Activated T-helper 1 cell treated with anti-CD3 and anti-CD28 coated beads, Interleukin-12 subunit alpha, Interleukin-12 subunit beta, Interleukin-2, Interleukin-4 antibody, amounts not matched to agents 30 ng/mL and 10 ng/mL and 1 ng/mL, durations not matched to agents 14 hours and 24 hours and 36 hours (primary cell): ENCODE measurements around the gene SLC10A3. TPM values are rescaled to one million over a fixed set of nuclear protein-coding genes. Genes with fewer than 3 reads are reported as not detected.

Experiments
- total RNA-seq: library from RNA; stranded (reverse); gene quantifications from 2 replicates; pipeline ENCODE4 v1.2.3, GENCODE V29; 2022

Gene SLC10A3
- total RNA-seq, 1 donor from 2014 or later, result 19.9 TPM

Other genes starting within 250 kb of the SLC10A3 start
- gene OPN1MW3, start 233.0 kb downstream of the SLC10A3 start, total RNA-seq, result not detected in 2 replicates
- not detected in 2 replicates for gene TEX28, start 195.5 kb downstream of the SLC10A3 start, total RNA-seq
- 0.12 and 0.34 TPM in 2 replicates for gene TKTL1, start 194.8 kb downstream of the SLC10A3 start, total RNA-seq
- gene FLNA, start 116.0 kb downstream of the SLC10A3 start, total RNA-seq, result 854 and 873 TPM in 2 replicates
- gene EMD, start 111.3 kb downstream of the SLC10A3 start, total RNA-seq, result 83.3 and 85.5 TPM in 2 replicates
- gene RPL10, start 92.3 kb downstream of the SLC10A3 start, total RNA-seq, result 2,208 and 2,261 TPM in 2 replicates
- gene DNASE1L1, start 81.4 kb downstream of the SLC10A3 start, total RNA-seq, result 12.4 and 14.5 TPM in 2 replicates
- gene TAFAZZIN, start 79.1 kb downstream of the SLC10A3 start, total RNA-seq, result 65.2 and 69.2 TPM in 2 replicates
- gene ATP6AP1, start 62.0 kb downstream of the SLC10A3 start, total RNA-seq, result 49.8 and 54.3 TPM in 2 replicates
- 110 and 113 TPM in 2 replicates for gene GDI1, start 53.5 kb downstream of the SLC10A3 start, total RNA-seq
- 84.9 and 95.4 TPM in 2 replicates for gene FAM50A, start 46.5 kb downstream of the SLC10A3 start, total RNA-seq
- gene PLXNA3, start 32.3 kb downstream of the SLC10A3 start, total RNA-seq, result 45.4 and 61.1 TPM in 2 replicates
- 60.3 and 63.2 TPM in 2 replicates for gene LAGE3, start 11.3 kb downstream of the SLC10A3 start, total RNA-seq
- 59.2 and 63.5 TPM in 2 replicates for gene UBL4A, start 4.0 kb downstream of the SLC10A3 start, total RNA-seq
- 35.9 and 40.1 TPM in 2 replicates for gene FAM3A, start 25.6 kb upstream of the SLC10A3 start, total RNA-seq
- gene G6PD, start 56.2 kb upstream of the SLC10A3 start, total RNA-seq, result 72.4 and 74.8 TPM in 2 replicates
- gene IKBKG, start 57.0 kb upstream of the SLC10A3 start, total RNA-seq, result 40.7 and 41.2 TPM in 2 replicates
- not detected in 2 replicates for gene CTAG1A, start 94.5 kb upstream of the SLC10A3 start, total RNA-seq
- gene CTAG1B, start 128.7 kb upstream of the SLC10A3 start, total RNA-seq, result not detected in 2 replicates
- gene CTAG2, start 162.9 kb upstream of the SLC10A3 start, total RNA-seq, result not detected in 2 replicates